ENCODE results near the gene WASL. TPM values are rescaled to one million over a fixed set of nuclear protein-coding genes. Genes with fewer than 3 reads are reported as not detected.

The WASL gene
- total and polyA plus RNA-seq, 7 donors = 32.4 to 80.5 (median 43.4) TPM

GRCh38 chr7:123632808-123633207, 116.0 kb downstream of the WASL start:
- WGBS, 2 donors = 77 to 86% methylated on average over 2 of the region's 2 CpGs
- H3K27me3 ChIP-seq = no peaks in the 10 kb centered on the region
- no peak overlapping the region for H3K27ac ChIP-seq
- H3K9me3 ChIP-seq = no peaks in the 10 kb centered on the region
- H3K36me3 ChIP-seq = no peaks in the 10 kb centered on the region
- no peaks in the 10 kb centered on the region for H3K4me1 ChIP-seq
- no peak overlapping the region for H3K4me3 ChIP-seq
- intact Hi-C loops (cut with DNase I) = no loop called here
- no peak for DNase-seq
- TF ChIP-seq EP300 (IDR thresholded peaks at IDR 0.05) (no peak), POLR2AphosphoS5 (IDR thresholded peaks at IDR 0.05) (no peak), POLR2A (IDR thresholded peaks at IDR 0.05) (no peak), CTCF (IDR thresholded peaks at IDR 0.05) (no peak)

Small RNAs within 50 kb of the gene (small RNA-seq; reads per million reads assigned to genes)
- 0 reads per million in 3 donors for gene RNU6-11P

Other genes starting within 250 kb of the WASL start
- gene IQUB, start 214.4 kb downstream of the WASL start, total RNA-seq = under 1 TPM; 0.27 to 0.83 (median 0.69) TPM
- gene IQUB, start 214.4 kb downstream of the WASL start, polyA plus RNA-seq = under 1 TPM in 1 of 3 donors, not detected in 2; 0.10 TPM
- 100 to 1,000 TPM in 1 of 4 donors, 10 to 100 TPM in 3; 60.4 to 112 (median 89.8) TPM for gene NDUFA5, start 191.2 kb downstream of the WASL start, total RNA-seq
- gene NDUFA5, start 191.2 kb downstream of the WASL start, polyA plus RNA-seq = 100 to 1,000 TPM in 2 of 3 donors, 10 to 100 TPM in 1; 55.6 to 211 (median 177) TPM
- gene ASB15, start 147.2 kb downstream of the WASL start, total RNA-seq = not detected
- not detected for gene ASB15, start 147.2 kb downstream of the WASL start, polyA plus RNA-seq
- gene LMOD2, start 93.1 kb downstream of the WASL start, total RNA-seq = not detected
- under 1 TPM in 2 of 3 donors, not detected in 1; 0.03 to 0.46 TPM for gene LMOD2, start 93.1 kb downstream of the WASL start, polyA plus RNA-seq
- not detected for gene HYAL4, start 96.2 kb upstream of the WASL start, total RNA-seq
- under 1 TPM in 1 of 3 donors, not detected in 2; 0.09 TPM for gene HYAL4, start 96.2 kb upstream of the WASL start, polyA plus RNA-seq
- not detected for gene SPAM1, start 176.2 kb upstream of the WASL start, total RNA-seq
- not detected for gene SPAM1, start 176.2 kb upstream of the WASL start, polyA plus RNA-seq